Liver (tissue), 9 donors: ENCODE results near the gene RAPGEF1. TPM values are rescaled to one million over a fixed set of nuclear protein-coding genes. Genes with fewer than 3 reads are reported as not detected.

Experiments
- DNase-seq: peaks from one replicate; pipeline ENCODE4 v3.0.0-alpha.2; 2017; ENCODE audit warnings: low spot score
- H3K27ac ChIP-seq, 2 donors: one replicate each; pipeline ENCODE4 v1.7.0; 2013; ENCODE audit warnings: inconsistent platforms in 2 of 2, low read length in 2 of 2, control low read depth in 1 of 2, low read depth in 1 of 2, mild to moderate bottlenecking in 1 of 2
- H3K27me3 ChIP-seq, 4 donors: one replicate each; pipeline versions ENCODE4 v1.6.1 to v1.7.0; 2013; ENCODE audit warnings: low read length in 3 of 4, inconsistent platforms in 1 of 4, mild to moderate bottlenecking in 1 of 4, moderate library complexity in 1 of 4; ENCODE audit not compliant: control insufficient read depth in 4 of 4, insufficient read depth in 4 of 4
- H3K36me3 ChIP-seq, 4 donors: one replicate each; pipeline versions ENCODE4 v1.6.1 to v1.7.0; 2013; ENCODE audit warnings: low read length in 3 of 4, mild to moderate bottlenecking in 3 of 4, low read depth in 1 of 4, moderate library complexity in 1 of 4; ENCODE audit not compliant: control insufficient read depth in 4 of 4, insufficient read depth in 3 of 4
- H3K4me1 ChIP-seq, 4 donors: one replicate each; pipeline versions ENCODE4 v1.6.1 to v1.7.0; 2013; ENCODE audit warnings: low read length in 3 of 4, mild to moderate bottlenecking in 3 of 4, moderate library complexity in 1 of 4; ENCODE audit not compliant: control insufficient read depth in 4 of 4, insufficient read depth in 4 of 4
- H3K4me3 ChIP-seq, 3 donors: one replicate each; pipeline versions ENCODE4 v1.6.1 to v1.7.0; 2013; ENCODE audit warnings: low read length in 3 of 3, control low read depth in 1 of 3, low read depth in 1 of 3, mild to moderate bottlenecking in 1 of 3
- H3K9ac ChIP-seq, 2 donors: one replicate each; pipeline ENCODE4 v1.7.0; 2013; ENCODE audit warnings: low read length in 2 of 2, mild to moderate bottlenecking in 2 of 2, moderate library complexity in 2 of 2, control low read depth in 1 of 2, low read depth in 1 of 2
- H3K9me3 ChIP-seq, 4 donors: one replicate each; pipeline versions ENCODE4 v1.6.1 to v1.7.0; 2013; ENCODE audit warnings: low read length in 3 of 4; ENCODE audit not compliant: control insufficient read depth in 4 of 4
- ATF3 ChIP-seq: IDR thresholded peaks from 2 replicates; pipeline ENCODE4 v1.6.1; 2016; ENCODE audit warnings: antibody characterized with exemption
- CTCF ChIP-seq: fragments of 150-350 bp; IDR thresholded peaks from 2 replicates; pipeline ENCODE4 v1.5.1; 2017; ENCODE audit warnings: improper control_type of control experiment, low read depth, low read length; ENCODE audit not compliant: missing input control
- EGR1 ChIP-seq, 2 donors: IDR thresholded peaks; 2 replicates each; pipeline ENCODE4 v1.6.1; 2016 to 2018; ENCODE audit warnings: antibody characterized with exemption in 2 of 2, low read depth in 2 of 2
- FOXA1 ChIP-seq: IDR thresholded peaks from 2 replicates; pipeline ENCODE4 v1.6.1; 2016; ENCODE audit warnings: antibody characterized with exemption
- FOXA2 ChIP-seq: IDR thresholded peaks from 2 replicates; pipeline ENCODE4 v1.6.1; 2016; ENCODE audit warnings: antibody characterized with exemption
- GABPA ChIP-seq, 2 donors: IDR thresholded peaks in 1 of 2; conservative IDR thresholded peaks in 1 of 2; 2 replicates each; pipeline ENCODE4 v1.6.1; 2016; ENCODE audit warnings: antibody characterized with exemption in 2 of 2, mild to moderate bottlenecking in 1 of 2, moderate library complexity in 1 of 2
- HNF4A ChIP-seq, 2 donors: conservative IDR thresholded peaks; 2 replicates each; pipeline ENCODE4 v1.6.1; 2016; ENCODE audit warnings: antibody characterized with exemption in 2 of 2, mild to moderate bottlenecking in 2 of 2
- JUND ChIP-seq, 2 donors: IDR thresholded peaks; 2 replicates each; pipeline ENCODE4 v1.6.1; 2016; ENCODE audit warnings: antibody characterized with exemption in 2 of 2
- MAX ChIP-seq: IDR thresholded peaks from 2 replicates; pipeline ENCODE4 v1.6.1; 2016; ENCODE audit warnings: antibody characterized with exemption
- NR2F2 ChIP-seq: IDR thresholded peaks from 2 replicates; pipeline ENCODE4 v1.6.1; 2016; ENCODE audit warnings: antibody characterized with exemption
- RAD21 ChIP-seq, 2 donors: IDR thresholded peaks; 2 replicates each; pipeline ENCODE4 v1.6.1; 2016; ENCODE audit warnings: antibody characterized with exemption in 2 of 2, mild to moderate bottlenecking in 2 of 2
- REST ChIP-seq: IDR thresholded peaks from 2 replicates; pipeline ENCODE4 v1.6.1; 2016; ENCODE audit warnings: antibody characterized with exemption, mild to moderate bottlenecking
- RXRA ChIP-seq, 2 donors: IDR thresholded peaks; 2 replicates each; pipeline ENCODE4 v1.6.1; 2017 to 2018; ENCODE audit warnings: antibody characterized with exemption in 2 of 2, mild to moderate bottlenecking in 1 of 2
- SP1 ChIP-seq: IDR thresholded peaks from 2 replicates; pipeline ENCODE4 v1.6.1; 2018; ENCODE audit warnings: antibody characterized with exemption, mild to moderate bottlenecking
- TAF1 ChIP-seq: conservative IDR thresholded peaks from 2 replicates; pipeline ENCODE4 v1.6.1; 2016; ENCODE audit warnings: antibody characterized with exemption, mild to moderate bottlenecking
- YY1 ChIP-seq: IDR thresholded peaks from 2 replicates; pipeline ENCODE4 v1.6.1; 2016; ENCODE audit warnings: antibody characterized with exemption, mild to moderate bottlenecking
- ZBTB33 ChIP-seq: IDR thresholded peaks from 2 replicates; pipeline ENCODE4 v1.6.1; 2016; ENCODE audit warnings: antibody characterized with exemption
- WGBS: extraction: QIAGEN DNeasy Blood & Tissue Kit; methylation state at CpG from one replicate; pipeline ENCODE4 v1.1.7; 2013; 5-methylcytosine and 5-hydroxymethylcytosine counted together
- polyA plus RNA-seq, 2 donors: library from polyadenylated mRNA; stranded (reverse) in 1 of 2; unstranded in 1 of 2; fragments of 200-250 nt in 1 of 2; fragments of >200 nt in 1 of 2; fragmentation: Nextera tagmentation in 1 of 2; extraction: Ambion mirVana in 1 of 2; gene quantifications; one replicate each; pipeline versions ENCODE4 v1.2.1 to v1.2.3, GENCODE V29; 2013 to 2015
- total RNA-seq, 2 donors: library from RNA; depleted of rRNA; stranded (reverse); fragments of >200 nt; gene quantifications; one replicate each; pipeline ENCODE4 v1.2.3, GENCODE V29; 2014
- donor health status: healthy.
- donor health status: healthy.
- donor health status: healthy.
- donor health status: healthy.
- donor health status: healthy.

Gene RAPGEF1
- total and polyA plus RNA-seq, 4 donors: 5.6 to 19.7 (median 16.8) TPM

GRCh38 chr9:131677049-131677443, 62.8 kb downstream of the RAPGEF1 start:
- peaks cover 14 to 30% (median 23%) of the 10 kb centered on the region in 4 donors for H3K4me1 ChIP-seq

More at GRCh38 chr9:131677049-131677443, 62.8 kb downstream of the RAPGEF1 start:
- H3K36me3 ChIP-seq: no peaks in the 10 kb centered on the region
- H3K9me3 ChIP-seq: no peaks in the 10 kb centered on the region
- H3K27ac ChIP-seq: peak overlapping the region; percentile 42 to 55
- 72% methylated on average over 4 of the region's 4 CpGs for whole genome bisulfite sequencing
- H3K9ac ChIP-seq: peak overlapping the region in 1 of 2 donors; percentile 69
- H3K4me3 ChIP-seq: no peak overlapping the region
- no peak for DNase-seq
- H3K27me3 ChIP-seq: no peaks in the 10 kb centered on the region
- no peak for TF ChIP-seq ATF3
- no peak for TF ChIP-seq TAF1
- TF ChIP-seq SP1: no peak
- TF ChIP-seq JUND (IDR thresholded peaks at IDR 0.05): no peak
- TF ChIP-seq RAD21 (IDR thresholded peaks at IDR 0.05): no peak
- TF ChIP-seq CTCF: no peak
- TF ChIP-seq HNF4A (conservative IDR thresholded peaks at IDR 0.05): no peak
- TF ChIP-seq FOXA2: no peak
- TF ChIP-seq GABPA (IDR thresholded peaks at IDR 0.05 in 1 of 2, conservative IDR thresholded peaks at IDR 0.05 in 1 of 2): no peak
- TF ChIP-seq REST: no peak
- no peak for TF ChIP-seq MAX
- TF ChIP-seq YY1: no peak
- TF ChIP-seq RXRA (IDR thresholded peaks at IDR 0.05): no peak
- no peak for TF ChIP-seq FOXA1
- TF ChIP-seq NR2F2: no peak
- TF ChIP-seq EGR1 (IDR thresholded peaks at IDR 0.05; ENCODE audit: low read depth in 2 of 2): no peak
- TF ChIP-seq ZBTB33: no peak
